Endothelial cell of umbilical vein (primary cell): ENCODE results near the gene RNU6-9.

Experiments used
- CTCF ChIP-seq, 2 donors: IDR thresholded peaks; 1 replicate in 1 of 2; 2 replicates in 1 of 2; pipeline ENCODE4 v1.5.1; 2011; ENCODE audit warnings: low read length in 2 of 2, mild to moderate bottlenecking in 2 of 2, moderate library complexity in 2 of 2, control low read depth in 1 of 2, inconsistent platforms in 1 of 2, low read depth in 1 of 2; ENCODE audit not compliant: insufficient read depth in 1 of 2; ENCODE audit errors: extremely low read depth in 1 of 2
- POLR2A ChIP-seq: IDR thresholded peaks from 2 replicates; pipeline ENCODE4 v1.6.1; 2012; ENCODE audit warnings: low read depth, mild to moderate bottlenecking, control low read depth, low read length
- POLR2AphosphoS5 ChIP-seq: IDR thresholded peaks from 2 replicates; pipeline ENCODE4 v1.6.1; 2012; ENCODE audit warnings: low read depth, mild to moderate bottlenecking, control low read depth, low read length, moderate library complexity; ENCODE audit not compliant: insufficient read depth

DNA sequence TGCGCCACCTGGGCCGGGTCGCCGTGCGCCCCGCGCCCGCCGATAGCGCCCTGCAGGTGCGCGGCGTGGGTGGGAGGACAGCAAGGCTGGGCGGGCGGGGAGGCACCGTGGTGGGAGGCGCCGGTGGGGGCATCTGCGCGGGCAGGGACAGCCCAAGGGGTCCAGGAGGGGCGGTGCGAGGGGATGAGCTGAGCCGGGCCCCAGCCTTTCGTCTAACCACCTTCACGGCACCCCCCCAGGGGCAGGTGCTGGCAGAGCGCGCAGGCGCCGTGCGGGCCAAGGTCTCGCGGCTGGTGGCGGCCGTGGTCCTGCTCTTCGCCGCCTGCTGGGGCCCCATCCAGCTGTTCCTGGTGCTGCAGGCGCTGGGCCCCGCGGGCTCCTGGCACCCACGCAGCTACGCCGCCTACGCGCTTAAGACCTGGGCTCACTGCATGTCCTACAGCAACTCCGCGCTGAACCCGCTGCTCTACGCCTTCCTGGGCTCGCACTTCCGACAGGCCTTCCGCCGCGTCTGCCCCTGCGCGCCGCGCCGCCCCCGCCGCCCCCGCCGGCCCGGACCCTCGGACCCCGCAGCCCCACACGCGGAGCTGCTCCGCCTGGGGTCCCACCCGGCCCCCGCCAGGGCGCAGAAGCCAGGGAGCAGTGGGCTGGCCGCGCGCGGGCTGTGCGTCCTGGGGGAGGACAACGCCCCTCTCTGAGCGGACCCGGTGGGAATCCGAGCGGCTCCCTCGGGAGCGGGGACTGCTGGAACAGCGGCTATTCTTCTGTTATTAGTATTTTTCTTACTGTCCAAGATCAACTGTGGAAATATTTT lies 27.0 kb downstream of the RNU6-9 start:
- TF ChIP-seq CTCF (IDR thresholded peaks at IDR 0.05; ENCODE audit: extremely low read depth in 1 of 2, insufficient read depth in 1 of 2, low read depth in 1 of 2, low read length in 2 of 2) (no peak), POLR2A (no peak), POLR2AphosphoS5 (no peak)
